Activated naive CD4-positive, alpha-beta T cell treated with Interleukin-2 at 50 U/mL for 16 hours (primary cell): ENCODE results near the gene TMEM169.
A peak's percentile ranks its signal among the peaks of the same experiment; 100 is the strongest.
"Not testable (repeated sequence)": the region's sequence is repeated elsewhere in the genome, so short reads cannot be mapped to it uniquely, and the experiment has no call there.

Source experiments
- DNase-seq: peaks from one replicate; pipeline ENCODE4 v3.0.0-alpha.2; 2020

Gene TMEM169

GRCh38 chr2:216139884-216140283 lies 58.2 kb downstream of the TMEM169 start:
- peak; percentile 15 for DNase-seq

GRCh38 chr2:216141516-216141915 lies 59.8 kb downstream of the TMEM169 start:
- DNase-seq, result not testable (repeated sequence)

GRCh38 chr2:216142540-216142939 lies 60.8 kb downstream of the TMEM169 start:
- no peak for DNase-seq

- no peak for DNase-seq
Measured at GRCh38 chr2:216144372-216144771, 62.7 kb downstream of the TMEM169 start.

- no peak for DNase-seq
Measured at GRCh38 chr2:216144857-216145256, 63.1 kb downstream of the TMEM169 start.

GRCh38 chr2:216146573-216146972 lies 64.9 kb downstream of the TMEM169 start:
- no peak for DNase-seq

- no peak for DNase-seq
Measured at GRCh38 chr2:216147172-216148131, 65.7 kb downstream of the TMEM169 start.

- no peak for DNase-seq
Measured at GRCh38 chr2:216148983-216149382, 67.3 kb downstream of the TMEM169 start.

- DNase-seq, result no peak
Measured at GRCh38 chr2:216149741-216150140, 68.0 kb downstream of the TMEM169 start.

- DNase-seq, result no peak
Measured at GRCh38 chr2:216151313-216152025, 69.8 kb downstream of the TMEM169 start.
